NCI-H1930 (cell line): ENCODE results near the gene MATCAP1.

ENCODE experiments used
- DNase-seq, 2 experiments: peaks; one replicate each; lab custom pipeline; 2025; lab: John Stamatoyannopoulos, UW

MATCAP1 gene

DNA sequence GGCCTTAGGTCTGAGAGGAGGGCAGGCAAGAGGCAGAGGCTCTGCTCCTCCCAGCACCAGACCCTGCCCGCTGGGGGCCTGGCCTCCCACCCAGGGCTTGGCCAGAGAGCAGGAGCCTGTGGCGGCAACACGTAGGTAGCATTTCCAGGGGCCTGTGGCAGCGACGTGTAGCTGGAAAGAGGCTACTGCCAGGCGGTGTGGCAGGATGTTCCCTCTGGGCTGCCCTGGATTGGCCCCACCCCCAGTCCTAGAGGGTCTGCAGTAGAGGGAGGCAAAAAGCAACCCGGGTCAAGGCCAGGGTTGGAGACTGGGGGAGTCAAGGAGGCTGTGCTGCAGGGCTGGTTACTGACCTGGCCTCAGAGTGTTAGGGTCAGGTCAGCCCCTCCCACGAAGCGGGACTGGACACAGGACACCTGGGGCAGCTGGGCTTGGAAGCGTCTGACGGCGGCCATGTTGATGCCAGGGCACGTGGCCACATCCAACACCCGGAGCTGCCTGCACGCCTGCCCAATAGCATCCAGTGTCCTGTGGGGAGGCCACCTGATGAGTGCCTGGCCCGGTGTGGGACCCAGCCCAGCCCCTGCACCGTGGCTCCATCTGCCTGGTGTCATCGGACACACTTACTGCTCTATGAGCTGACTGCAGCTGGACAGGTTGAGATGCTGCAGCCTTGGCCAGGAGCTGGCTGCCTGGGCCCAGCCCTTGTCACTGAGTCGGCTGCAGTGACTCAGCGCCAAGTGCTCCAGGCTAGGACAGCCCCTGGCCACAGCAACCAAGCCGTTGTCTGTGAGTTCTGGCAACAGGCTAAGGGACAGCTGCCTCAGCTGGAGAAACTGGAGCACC is 23.7 kb upstream of the MATCAP1 start:
- DNase-seq: no peak

DNA sequence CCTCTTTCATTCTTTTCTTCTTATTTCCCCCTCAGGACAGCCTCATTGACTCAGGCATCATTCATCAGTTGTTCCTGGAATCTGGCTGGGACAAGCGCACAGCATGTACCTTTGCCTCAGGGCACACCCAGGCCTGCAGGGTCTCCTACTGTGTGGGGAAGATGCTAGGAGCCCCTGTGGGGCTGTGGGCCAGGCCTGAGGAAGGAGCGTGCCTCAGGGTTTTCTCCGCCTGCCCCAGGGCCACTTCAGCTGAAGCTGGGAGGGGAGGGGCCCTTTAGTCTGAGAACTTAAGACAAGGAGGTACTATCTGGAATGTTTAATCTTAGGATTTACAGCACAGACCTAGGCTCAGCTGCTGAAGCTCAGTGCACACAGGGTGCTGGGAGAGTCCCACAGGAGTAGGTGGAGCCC is 23.1 kb upstream of the MATCAP1 start:
- DNase-seq: no peak

DNA sequence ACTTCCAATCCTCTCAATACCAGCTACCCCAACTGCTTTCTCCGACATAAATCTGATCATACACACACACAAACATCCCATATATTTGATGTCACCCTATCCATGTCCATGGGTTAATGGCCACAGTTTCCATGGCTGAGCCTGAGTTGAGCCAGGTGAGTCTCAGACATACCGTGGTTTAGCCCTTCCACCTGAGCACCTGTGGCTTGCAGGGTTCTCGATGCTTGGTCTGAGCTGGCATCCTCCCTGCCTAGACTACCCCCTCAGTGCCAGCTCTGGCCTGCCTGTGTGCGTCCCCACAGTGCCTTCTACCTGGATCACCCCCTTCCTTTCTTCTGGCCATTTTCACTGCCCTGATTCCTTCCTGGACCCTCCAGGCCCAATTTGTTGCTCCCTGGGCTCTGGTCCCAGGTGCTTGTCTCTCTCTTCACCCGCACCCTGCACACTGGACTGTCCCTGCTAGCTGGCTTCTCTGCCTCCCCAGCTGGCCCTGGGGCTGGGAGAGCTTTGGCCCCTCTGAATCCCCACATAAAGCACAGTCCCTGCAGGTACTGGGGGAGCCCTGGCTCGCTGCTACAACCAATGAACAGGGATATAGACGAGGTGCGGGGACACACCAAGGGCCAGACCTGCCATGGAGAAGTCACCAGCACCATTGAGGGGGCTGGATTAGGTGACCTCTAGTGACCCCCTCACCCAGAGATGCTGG is 22.5 kb upstream of the MATCAP1 start:
- no peak for DNase-seq

DNA sequence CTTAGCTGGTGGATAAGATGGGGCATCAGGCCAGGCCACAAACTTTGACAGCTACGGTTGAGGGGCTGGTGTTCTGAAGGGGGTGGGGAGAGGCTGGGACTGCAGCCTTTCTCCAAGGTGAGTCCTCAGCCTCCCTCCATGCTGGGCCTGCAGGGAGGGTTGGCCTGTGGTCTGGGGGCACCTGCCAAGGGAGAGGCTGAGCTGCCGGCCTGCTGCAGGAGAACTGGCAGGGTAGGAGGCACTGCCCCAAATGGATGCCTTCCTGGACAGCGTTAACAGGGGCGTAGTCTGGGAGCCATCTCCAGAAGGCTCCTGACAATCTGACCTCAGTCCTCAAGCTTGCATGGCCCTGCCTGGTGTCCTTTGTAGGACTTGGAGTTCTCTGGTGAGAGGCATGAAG is 20.3 kb upstream of the MATCAP1 start:
- DNase-seq: no peak

DNA sequence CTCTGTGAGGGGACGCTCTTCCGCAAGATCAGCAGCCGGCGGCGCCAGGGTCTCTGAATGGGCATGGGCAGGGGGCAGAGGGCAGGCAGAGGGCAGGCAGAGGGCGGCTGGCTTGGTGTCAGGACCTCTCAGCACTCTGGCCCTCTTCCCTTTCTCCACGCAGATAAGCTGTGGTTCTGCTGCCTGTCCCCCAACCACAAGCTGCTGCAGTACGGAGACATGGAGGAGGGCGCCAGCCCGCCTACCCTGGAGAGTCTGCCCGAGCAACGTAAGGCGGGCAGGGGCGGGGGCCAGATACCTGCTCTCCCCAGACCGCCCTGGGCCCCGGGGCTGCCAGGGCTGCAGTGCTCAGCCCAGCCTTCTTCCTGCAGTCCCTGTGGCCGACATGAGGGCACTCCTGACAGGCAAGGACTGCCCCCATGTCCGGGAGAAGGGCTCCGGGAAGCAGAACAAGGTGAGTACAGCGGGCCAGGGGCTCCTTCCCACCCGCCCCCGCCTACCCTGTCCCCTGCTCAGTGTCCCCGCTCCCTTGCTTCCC is 19.3 kb upstream of the MATCAP1 start:
- DNase-seq: no peak

DNA sequence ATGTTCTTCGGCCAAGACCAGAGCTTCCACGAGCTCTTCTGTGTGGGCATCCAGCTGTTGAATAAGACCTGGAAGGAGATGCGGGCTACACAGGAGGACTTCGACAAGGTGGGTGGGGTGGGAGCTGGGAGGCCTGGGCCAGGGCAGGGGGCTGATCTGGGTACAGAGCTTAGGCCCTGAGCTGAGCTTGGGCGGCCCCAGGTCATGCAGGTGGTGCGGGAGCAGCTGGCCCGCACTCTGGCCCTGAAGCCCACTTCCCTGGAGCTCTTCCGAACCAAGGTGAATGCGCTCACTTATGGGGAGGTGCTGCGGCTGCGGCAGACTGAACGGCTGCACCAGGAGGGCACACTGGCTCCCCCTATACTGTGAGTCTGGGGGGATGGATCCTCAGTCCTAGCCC is 18.7 kb upstream of the MATCAP1 start:
- DNase-seq: no peak

DNA sequence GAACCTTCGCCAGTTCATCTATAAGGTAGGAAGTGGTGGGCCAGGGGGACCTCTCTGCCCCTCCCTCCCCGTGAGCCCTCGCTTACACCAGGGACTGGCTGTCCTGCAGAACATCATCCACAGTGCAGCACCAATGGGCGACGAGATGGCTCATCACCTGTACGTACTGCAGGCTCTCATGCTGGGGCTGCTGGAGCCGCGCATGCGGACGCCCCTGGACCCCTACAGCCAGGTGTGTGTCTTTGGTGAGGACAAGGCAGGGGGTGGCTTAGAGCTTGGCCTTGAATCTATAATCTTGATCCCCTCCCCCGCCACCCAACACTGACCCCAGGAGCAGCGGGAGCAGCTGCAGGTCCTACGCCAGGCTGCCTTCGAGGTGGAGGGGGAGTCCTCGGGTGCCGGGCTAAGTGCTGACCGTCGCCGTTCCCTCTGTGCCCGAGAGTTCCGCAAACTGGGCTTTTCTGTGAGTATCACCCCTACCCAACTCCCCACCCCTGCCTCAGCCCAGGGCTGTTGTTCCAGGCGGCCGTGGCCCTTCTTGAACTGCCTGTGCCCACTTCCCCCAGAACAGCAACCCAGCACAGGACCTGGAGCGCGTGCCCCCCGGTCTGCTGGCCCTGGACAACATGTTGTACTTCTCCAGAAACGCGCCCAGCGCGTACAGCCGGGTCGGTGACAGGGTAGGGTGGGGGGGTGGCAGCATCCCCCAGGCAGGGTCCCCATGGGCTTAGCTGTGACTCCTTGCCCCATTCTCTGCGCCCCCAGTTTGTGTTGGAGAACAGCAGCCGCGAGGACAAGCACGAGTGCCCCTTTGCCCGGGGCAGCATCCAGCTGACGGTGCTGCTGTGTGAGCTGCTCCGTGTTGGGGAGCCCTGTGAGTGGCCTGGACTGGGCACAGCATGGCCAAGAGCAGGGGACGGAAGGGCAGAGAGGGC is 17.9 kb upstream of the MATCAP1 start:
- DNase-seq: no peak

DNA sequence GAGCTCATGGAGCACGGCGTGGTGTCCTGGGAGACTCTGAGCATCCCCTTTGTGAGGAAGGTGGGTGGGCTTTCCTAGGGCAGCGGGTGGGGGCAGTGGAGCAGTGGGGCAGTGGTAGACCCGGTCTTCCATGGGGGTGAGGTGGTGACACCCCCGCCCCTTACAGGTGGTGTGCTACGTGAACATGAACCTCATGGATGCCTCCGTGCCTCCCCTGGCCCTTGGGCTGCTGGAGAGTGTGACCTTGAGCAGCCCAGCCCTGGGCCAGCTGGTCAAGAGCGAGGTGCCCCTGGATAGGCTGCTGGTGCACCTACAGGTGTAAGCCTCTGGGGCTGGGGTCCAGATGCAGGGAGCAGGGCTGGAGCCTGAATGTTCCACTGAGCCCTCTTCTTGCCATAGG is 16.7 kb upstream of the MATCAP1 start:
- DNase-seq: no peak

DNA sequence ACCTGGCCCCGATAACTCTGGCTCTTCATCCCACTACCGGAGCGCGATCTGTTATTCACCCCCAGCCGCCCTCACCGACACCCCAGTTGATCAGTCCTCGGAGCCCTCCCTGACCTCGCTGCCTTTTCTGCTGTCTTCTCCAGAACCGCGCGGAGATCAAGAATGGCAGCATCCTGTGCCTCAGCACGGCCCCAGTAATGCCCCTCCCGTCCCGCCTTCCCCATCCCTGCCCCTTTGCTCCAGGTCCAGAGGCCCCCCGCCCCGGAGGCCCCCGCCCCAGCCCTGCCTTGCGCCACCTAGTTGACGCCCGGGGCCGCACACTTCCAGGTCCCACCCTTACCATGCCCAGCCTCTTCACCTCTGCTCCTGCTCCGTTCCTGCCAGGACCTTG is 16.0 kb upstream of the MATCAP1 start:
- DNase-seq: no peak

DNA sequence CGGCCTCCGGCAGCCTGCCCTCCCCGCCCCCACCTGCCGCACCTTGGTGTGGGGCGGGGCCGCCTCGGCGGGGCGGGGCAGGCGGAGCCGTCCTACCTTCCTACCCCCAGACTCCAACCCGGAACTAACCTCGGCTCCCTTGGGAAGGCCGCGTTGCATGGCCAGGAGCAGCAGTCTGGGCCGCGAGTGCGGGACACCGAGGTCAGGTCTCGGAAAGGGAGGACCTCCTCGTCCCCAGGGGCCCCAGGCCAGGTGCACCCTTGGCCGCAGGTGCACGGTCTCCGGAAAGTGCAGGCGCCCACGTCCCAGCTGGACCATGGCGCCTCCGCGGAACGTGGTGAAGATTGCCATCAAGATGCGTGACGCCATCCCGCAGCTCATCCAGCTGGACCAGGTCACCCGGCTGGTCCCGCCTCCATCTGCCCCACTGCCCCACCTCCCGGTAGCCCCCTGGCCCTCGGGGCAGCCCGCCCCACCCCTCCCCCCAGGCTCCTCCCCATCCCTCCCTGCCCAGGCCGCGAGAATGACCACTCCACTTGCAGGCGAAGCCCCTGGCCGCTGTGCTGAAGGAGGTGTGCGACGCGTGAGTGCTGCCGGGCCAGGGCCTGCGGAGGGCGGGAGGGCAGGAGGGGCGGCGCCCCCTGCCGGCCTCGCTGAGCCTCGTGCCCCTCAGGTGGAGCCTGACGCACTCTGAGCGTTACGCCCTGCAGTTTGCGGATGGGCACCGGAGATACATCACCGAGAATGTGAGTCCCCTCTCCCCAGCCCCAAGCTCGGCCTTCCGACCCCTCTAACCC is 15.4 kb upstream of the MATCAP1 start, which contains the start of gene ELMO3:
ELMO3 (plus strand) TSS at position 121 of the 797 bp plus-strand sequence; CDS start at position 317, 196 bp downstream.
- DNase-seq: peak in 1 of 2 experiments; percentile 39

DNA sequence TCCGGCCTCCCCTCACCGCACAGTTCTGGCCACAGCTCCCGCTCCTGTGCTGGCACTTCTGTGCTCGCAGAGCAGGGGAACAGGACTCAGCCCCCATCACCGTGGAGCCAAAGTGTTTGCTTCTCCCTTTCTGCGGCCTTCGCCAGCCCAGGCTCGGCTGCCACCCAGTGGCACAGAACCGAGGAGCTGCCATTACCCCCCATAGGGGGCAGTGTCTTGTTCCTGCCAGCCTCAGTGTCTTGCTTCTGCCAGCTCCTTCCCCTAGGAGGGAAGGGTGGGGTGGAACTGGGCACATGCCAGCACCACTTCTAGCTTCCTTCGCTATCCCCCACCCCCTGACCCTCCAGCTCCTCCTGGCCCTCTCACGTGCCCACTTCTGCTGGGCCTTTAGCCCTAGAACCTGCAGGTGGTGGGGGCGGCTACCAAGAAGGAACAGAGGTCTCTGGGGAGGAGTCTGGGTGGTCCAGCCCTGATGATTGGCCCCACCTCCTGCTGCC is 14.5 kb upstream of the MATCAP1 start:
- no peak for DNase-seq

DNA sequence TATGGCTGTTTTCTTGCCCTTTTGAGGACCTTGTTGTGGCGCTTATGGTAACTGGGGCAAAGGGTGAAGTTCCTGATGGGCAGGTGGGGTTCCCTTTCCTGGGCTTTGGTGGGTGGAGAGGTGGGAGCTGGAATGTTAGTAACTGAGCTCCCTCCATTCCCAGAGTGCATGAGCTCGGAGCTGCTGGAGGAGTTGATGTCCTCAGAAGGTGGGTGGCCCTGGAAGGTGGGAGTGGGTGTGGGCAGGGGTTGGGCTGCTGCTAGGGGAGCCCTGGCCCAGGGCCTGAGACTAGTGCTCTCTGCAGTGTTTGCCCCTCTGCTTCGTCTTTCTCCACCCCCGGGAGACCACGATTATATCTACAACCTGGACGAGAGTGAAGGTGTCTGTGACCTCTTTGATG is 13.9 kb upstream of the MATCAP1 start:
- DNase-seq: no peak

DNA sequence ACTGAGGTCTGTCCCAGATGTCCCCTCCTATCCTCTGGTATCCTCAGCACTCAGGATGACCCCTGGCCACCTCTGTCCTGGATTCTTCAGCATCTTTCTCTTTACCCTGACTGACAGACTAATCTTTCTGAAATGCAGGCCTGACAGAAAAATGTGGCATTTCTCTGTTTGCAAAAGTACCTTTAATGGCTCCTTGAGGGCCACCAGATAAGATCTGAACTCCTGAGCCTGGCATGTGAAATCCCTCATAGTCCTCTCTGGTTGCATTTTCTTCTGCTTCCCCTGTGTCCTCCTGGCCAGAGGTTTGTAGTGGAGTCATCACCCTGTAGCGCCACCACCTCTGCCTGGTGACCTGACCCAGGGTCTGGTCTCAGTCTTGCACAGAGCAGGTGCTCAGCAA is 13.1 kb upstream of the MATCAP1 start:
- DNase-seq: no peak

DNA sequence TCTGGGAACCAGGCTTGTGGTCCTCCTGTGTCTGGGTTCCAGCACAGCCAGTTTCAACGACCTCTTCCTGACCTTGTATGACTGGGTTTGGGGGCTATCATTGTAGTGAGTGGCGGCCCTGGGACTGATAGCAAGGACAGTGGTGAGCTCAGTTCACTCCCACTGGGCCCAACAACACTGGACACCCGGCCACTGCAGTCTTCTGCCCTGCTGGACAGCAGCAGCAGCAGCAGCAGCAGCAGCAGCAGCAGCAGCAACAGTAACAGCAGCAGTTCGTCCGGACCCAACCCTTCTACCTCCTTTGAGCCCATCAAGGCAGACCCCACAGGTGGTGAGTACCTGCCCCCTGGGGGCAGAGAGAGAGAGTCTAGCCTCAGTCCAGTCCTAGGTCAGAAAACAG is 11.9 kb upstream of the MATCAP1 start:
- DNase-seq: no peak

DNA sequence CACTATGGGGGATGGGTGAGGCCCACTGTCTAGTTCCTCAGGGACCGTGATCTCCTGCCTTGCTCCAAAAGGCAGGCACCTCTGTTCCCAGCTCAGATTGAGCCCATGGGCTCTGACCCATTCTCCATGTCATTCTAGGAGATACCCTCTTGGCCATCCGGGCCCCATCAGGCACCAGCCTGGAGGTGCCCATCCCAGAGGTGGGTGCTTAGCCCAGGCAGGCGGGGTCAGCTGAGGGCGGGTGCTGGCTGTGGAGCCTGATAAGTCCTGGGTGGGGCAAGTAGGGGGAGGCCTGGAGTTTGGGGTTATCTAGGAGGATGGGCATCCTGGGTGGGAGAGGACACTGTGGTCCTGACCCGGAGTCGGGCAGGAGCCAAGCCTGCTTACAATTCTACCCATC is 10.5 kb upstream of the MATCAP1 start:
- no peak for DNase-seq

DNA sequence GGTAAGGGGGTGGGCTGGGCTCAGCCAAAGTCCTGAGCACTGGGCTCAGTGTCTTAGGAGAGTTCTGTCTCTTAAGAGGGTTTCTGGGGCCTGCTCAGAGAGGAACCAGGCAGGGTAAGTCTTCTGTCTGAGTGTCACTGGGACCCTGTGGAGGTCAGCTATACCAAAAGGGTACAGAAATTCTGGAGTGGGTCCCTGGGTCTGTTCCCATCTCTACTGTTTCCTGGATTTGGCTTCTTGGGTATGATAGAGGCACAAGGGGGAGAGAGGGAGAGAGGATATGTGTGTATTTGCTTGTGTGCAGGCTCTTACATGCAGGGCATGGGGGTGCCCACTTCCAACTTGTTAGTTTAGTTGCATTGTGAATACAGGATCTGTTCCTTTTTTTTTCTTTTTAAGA is 9.8 kb upstream of the MATCAP1 start:
- DNase-seq: no peak

DNA sequence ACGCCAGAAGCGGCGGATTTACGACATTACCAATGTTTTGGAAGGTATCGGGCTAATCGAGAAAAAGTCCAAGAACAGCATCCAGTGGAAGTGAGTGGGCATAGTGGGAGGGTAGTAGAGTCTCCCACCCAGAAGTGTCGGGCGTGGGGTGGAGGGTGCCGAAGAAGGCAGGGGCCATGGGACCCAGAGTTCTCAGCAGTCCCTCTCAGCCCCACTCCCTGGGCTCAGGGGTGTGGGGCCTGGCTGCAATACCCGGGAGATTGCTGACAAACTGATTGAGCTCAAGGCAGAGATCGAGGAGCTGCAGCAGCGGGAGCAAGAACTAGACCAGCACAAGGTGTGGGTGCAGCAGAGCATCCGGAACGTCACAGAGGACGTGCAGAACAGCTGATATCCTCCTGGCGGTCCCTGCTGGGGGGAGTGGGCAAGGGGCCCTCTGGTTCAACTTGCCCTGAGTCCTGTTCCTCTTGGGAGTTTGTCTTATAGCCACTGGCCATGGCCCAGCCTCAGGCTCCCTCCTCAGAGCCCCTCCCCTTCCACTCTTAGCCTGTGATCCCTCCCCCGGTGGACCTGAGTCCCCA is 9.1 kb upstream of the MATCAP1 start:
- no peak for DNase-seq

DNA sequence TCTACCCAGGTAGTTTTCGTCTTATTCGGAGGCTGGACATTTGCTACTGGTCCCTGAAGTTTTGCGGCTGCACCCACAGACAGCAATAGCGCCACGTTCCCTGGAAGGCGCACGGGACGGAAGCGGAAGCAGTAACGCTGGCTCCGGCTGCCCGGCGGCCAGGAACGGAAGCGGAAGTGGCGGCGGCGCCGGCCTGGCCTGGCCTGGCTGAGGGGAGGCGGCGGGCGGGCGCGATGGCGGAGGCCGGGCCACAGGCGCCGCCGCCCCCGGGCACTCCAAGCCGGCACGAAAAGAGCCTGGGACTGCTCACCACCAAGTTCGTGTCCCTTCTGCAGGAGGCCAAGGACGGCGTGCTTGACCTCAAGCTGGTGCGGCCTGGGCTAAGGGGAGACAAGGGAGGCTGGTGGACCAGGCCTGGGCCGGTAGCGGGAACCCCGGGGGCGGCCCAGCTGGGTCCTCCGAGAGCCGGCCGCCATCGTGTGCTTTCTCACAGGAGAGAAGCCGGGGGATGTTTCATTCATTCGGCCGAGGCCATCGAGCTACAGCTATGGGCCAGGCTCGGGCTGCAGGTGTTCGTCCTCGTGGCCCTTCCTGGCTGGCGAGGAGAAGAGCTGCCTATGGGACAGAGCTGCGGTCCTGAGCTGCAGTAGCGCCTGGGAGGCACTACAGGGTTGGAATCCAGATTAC is 8.4 kb upstream of the MATCAP1 start, which contains the start of gene E2F4:
E2F4 (plus strand) TSS at position 161 of the 687 bp plus-strand sequence; CDS start at position 234, 73 bp downstream.
- peak; percentile 71 to 72 for DNase-seq

DNA sequence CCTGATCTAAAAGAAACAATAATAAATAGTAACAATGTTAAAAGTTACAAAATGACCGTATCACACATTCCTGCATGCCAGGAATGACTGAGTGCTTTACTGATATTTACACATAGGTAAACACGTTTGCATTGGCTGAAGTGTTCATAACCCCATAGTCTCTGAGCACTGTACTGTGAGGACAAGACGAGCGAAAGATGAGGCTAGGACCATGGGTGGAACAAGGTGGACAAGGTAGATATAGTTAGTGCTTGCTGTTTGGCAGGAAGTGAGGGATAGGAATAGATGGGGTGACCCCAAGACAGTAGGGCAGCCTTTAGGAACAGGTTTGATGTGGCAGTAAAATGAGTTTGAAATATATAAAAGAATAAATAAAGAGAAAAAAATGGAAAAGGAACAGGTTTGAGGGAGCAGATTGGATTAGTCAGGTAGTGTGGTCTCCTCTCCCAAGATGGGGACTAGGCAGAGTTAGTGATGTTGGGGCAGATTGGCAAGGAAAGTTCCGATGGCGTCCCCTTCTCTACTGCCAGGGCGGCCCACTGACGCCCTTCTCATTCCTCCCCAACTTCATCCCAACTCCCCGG is 7.7 kb upstream of the MATCAP1 start:
- no peak for DNase-seq
